ENCODE data around the gene VPS13D.

VPS13D gene

GRCh38 chr1:12503709-12504108 is 273.9 kb downstream of the VPS13D start:
- Histone ChIP-seq H3K4me1 (ENCODE audit: insufficient read depth, poor library complexity, severe bottlenecking) (no peaks in the 10 kb centered on the region), H3K4me3 (ENCODE audit: severe bottlenecking) (no peak overlapping the region), H3K27me3 (ENCODE audit: insufficient read depth, poor library complexity, severe bottlenecking) (no peaks in the 10 kb centered on the region), H3K9me3 (ENCODE audit: severe bottlenecking) (no peaks in the 10 kb centered on the region), H3K27ac (ENCODE audit: poor library complexity, severe bottlenecking) (no peak overlapping the region), H3K36me3 (ENCODE audit: low read depth) (peaks cover 15% of the 10 kb centered on the region)
- no peak for DNase-seq (ENCODE audit: low spot score)
- ATAC-seq (ENCODE audit: low read depth), result no peak
- TF ChIP-seq CTCF (IDR thresholded peaks at IDR 0.05; ENCODE audit: poor library complexity, severe bottlenecking), result no peak

- no peaks in the 10 kb centered on the region for H3K4me1 ChIP-seq (ENCODE audit: insufficient read depth, poor library complexity, severe bottlenecking)
- no peak for TF ChIP-seq CTCF (IDR thresholded peaks at IDR 0.05; ENCODE audit: poor library complexity, severe bottlenecking)
Observed at GRCh38 chr1:12504601-12505000, 274.8 kb downstream of the VPS13D start.

GRCh38 chr1:12505231-12505630 is 275.4 kb downstream of the VPS13D start:
- Histone ChIP-seq H3K27ac (ENCODE audit: poor library complexity, severe bottlenecking) (no peak overlapping the region), H3K9me3 (ENCODE audit: severe bottlenecking) (no peaks in the 10 kb centered on the region), H3K4me3 (ENCODE audit: severe bottlenecking) (no peak overlapping the region), H3K27me3 (ENCODE audit: insufficient read depth, poor library complexity, severe bottlenecking) (no peaks in the 10 kb centered on the region), H3K4me1 (ENCODE audit: insufficient read depth, poor library complexity, severe bottlenecking) (no peaks in the 10 kb centered on the region), H3K36me3 (ENCODE audit: low read depth) (peaks cover 15% of the 10 kb centered on the region)
- no peak for TF ChIP-seq CTCF (IDR thresholded peaks at IDR 0.05; ENCODE audit: poor library complexity, severe bottlenecking)
- DNase-seq (ENCODE audit: low spot score) (no peak), ATAC-seq (ENCODE audit: low read depth) (no peak)

More at GRCh38 chr1:12504601-12505000, 274.8 kb downstream of the VPS13D start:
- Histone ChIP-seq H3K27me3 (ENCODE audit: insufficient read depth, poor library complexity, severe bottlenecking) (no peaks in the 10 kb centered on the region), H3K36me3 (ENCODE audit: low read depth) (peaks cover 15% of the 10 kb centered on the region), H3K27ac (ENCODE audit: poor library complexity, severe bottlenecking) (no peak overlapping the region), H3K4me3 (ENCODE audit: severe bottlenecking) (no peak overlapping the region), H3K9me3 (ENCODE audit: severe bottlenecking) (no peaks in the 10 kb centered on the region)
- DNase-seq (ENCODE audit: low spot score) (no peak), ATAC-seq (ENCODE audit: low read depth) (no peak)

- no peaks in the 10 kb centered on the region for H3K9me3 ChIP-seq (ENCODE audit: severe bottlenecking)
- no peaks in the 10 kb centered on the region for H3K4me1 ChIP-seq (ENCODE audit: insufficient read depth, poor library complexity, severe bottlenecking)
- no peak overlapping the region for H3K4me3 ChIP-seq (ENCODE audit: severe bottlenecking)
- no peak for TF ChIP-seq CTCF (IDR thresholded peaks at IDR 0.05; ENCODE audit: poor library complexity, severe bottlenecking)
- DNase-seq (ENCODE audit: low spot score) (no peak), ATAC-seq (ENCODE audit: low read depth) (no peak)
- H3K27me3 ChIP-seq (ENCODE audit: insufficient read depth, poor library complexity, severe bottlenecking), result no peaks in the 10 kb centered on the region
- H3K36me3 ChIP-seq (ENCODE audit: low read depth), result peaks cover 15% of the 10 kb centered on the region
- H3K27ac ChIP-seq (ENCODE audit: poor library complexity, severe bottlenecking), result no peak overlapping the region
Observed at GRCh38 chr1:12505639-12506280, 275.9 kb downstream of the VPS13D start.
